ENCODE data around the gene GLUD1.
"Not testable (repeated sequence)": the region's sequence is repeated elsewhere in the genome, so short reads cannot be mapped to it uniquely, and the experiment has no call there.

Gene GLUD1

GRCh38 chr10:87094373-87095235 lies at the start of gene GLUD1, which contains the start of gene SHLD2:
Gene GLUD1, minus strand, starts transcription at chr10:87094843. Its CDS starts 74 bp downstream, at chr10:87094769.
Gene SHLD2, plus strand, starts transcription at chr10:87095206. Its CDS starts 56,149 bp downstream, at chr10:87151355.
- peak; percentile 75 for DNase-seq (ENCODE audit: low read depth)

- DNase-seq (ENCODE audit: low read depth), result not testable (repeated sequence)
Measured at GRCh38 chr10:87143109-87143418, 48.4 kb upstream of the GLUD1 start.

GRCh38 chr10:87142230-87143108 lies 47.8 kb upstream of the GLUD1 start:
- not testable (repeated sequence) for DNase-seq (ENCODE audit: low read depth)

GRCh38 chr10:87137478-87137877 lies 42.8 kb upstream of the GLUD1 start:
- not testable (repeated sequence) for DNase-seq (ENCODE audit: low read depth)

- DNase-seq (ENCODE audit: low read depth), result not testable (repeated sequence)
Measured at GRCh38 chr10:87134440-87134839, 39.8 kb upstream of the GLUD1 start.

- DNase-seq (ENCODE audit: low read depth), result not testable (repeated sequence)
Measured at GRCh38 chr10:87133936-87134335, 39.3 kb upstream of the GLUD1 start.

GRCh38 chr10:87132176-87132575 lies 37.5 kb upstream of the GLUD1 start:
- DNase-seq (ENCODE audit: low read depth), result not testable (repeated sequence)

- DNase-seq (ENCODE audit: low read depth), result not testable (repeated sequence)
Measured at GRCh38 chr10:87127607-87128156, 33.0 kb upstream of the GLUD1 start.

- DNase-seq (ENCODE audit: low read depth), result not testable (repeated sequence)
Measured at GRCh38 chr10:87127048-87127447, 32.4 kb upstream of the GLUD1 start.

GRCh38 chr10:87123351-87123750 lies 28.7 kb upstream of the GLUD1 start:
- not testable (repeated sequence) for DNase-seq (ENCODE audit: low read depth)

GRCh38 chr10:87119029-87119428 lies 24.4 kb upstream of the GLUD1 start:
- not testable (repeated sequence) for DNase-seq (ENCODE audit: low read depth)

- DNase-seq (ENCODE audit: low read depth), result not testable (repeated sequence)
Measured at GRCh38 chr10:87118122-87118521, 23.5 kb upstream of the GLUD1 start.

- no peak for DNase-seq (ENCODE audit: low read depth)
Measured at GRCh38 chr10:87105446-87106124, 10.9 kb upstream of the GLUD1 start.

- not testable (repeated sequence) for DNase-seq (ENCODE audit: low read depth)
Measured at GRCh38 chr10:87104727-87105126, 10.1 kb upstream of the GLUD1 start.

- DNase-seq (ENCODE audit: low read depth), result no peak
Measured at GRCh38 chr10:87101996-87102395, 7.4 kb upstream of the GLUD1 start.

GRCh38 chr10:87095236-87095945 lies 748 bp upstream of the GLUD1 start:
- DNase-seq (ENCODE audit: low read depth), result peak; percentile 56

GRCh38 chr10:87093632-87094372 lies 841 bp downstream of the GLUD1 start:
- peak; percentile 52 for DNase-seq (ENCODE audit: low read depth)

- no peak for DNase-seq (ENCODE audit: low read depth)
Measured at GRCh38 chr10:87092861-87093631, 1.6 kb downstream of the GLUD1 start.

- DNase-seq (ENCODE audit: low read depth), result no peak
Measured at GRCh38 chr10:87092376-87092860, 2.2 kb downstream of the GLUD1 start.
